Measurements from ENCODE around the gene CNNM1.

Gene CNNM1

GRCh38 chr10:99431190-99431760, 102.1 kb downstream of the CNNM1 start:
- DNase-seq = peak; percentile 68
- in situ Hi-C loops (cut with MboI; ENCODE audit: low pct_unique_long_range_greater_than_20kb, low sequenced_read_pairs) = loop anchor here (25.0 kb wide), 1 partner anchor 281 kb away; no protein-coding TSS in a partner anchor

GRCh38 chr10:99432047-99432446, 102.9 kb downstream of the CNNM1 start:
- no peak for DNase-seq
- in situ Hi-C loops (cut with MboI; ENCODE audit: low pct_unique_long_range_greater_than_20kb, low sequenced_read_pairs) = loop anchor here (25.0 kb wide), 1 partner anchor 280 kb away; no protein-coding TSS in a partner anchor

- in situ Hi-C loops (cut with MboI; ENCODE audit: low pct_unique_long_range_greater_than_20kb, low sequenced_read_pairs) = loop anchor here (25.0 kb wide), 1 partner anchor 279 kb away; no protein-coding TSS in a partner anchor
- no peak for DNase-seq
Observed at GRCh38 chr10:99432881-99433280, 103.7 kb downstream of the CNNM1 start.

- peak; percentile 15 for DNase-seq
- in situ Hi-C loops (cut with MboI; ENCODE audit: low pct_unique_long_range_greater_than_20kb, low sequenced_read_pairs) = loop anchor here (25.0 kb wide), 1 partner anchor 279 kb away; no protein-coding TSS in a partner anchor
Observed at GRCh38 chr10:99433378-99434020, 104.3 kb downstream of the CNNM1 start.

- peak; percentile 64 for DNase-seq
Observed at GRCh38 chr10:99435986-99436638, 107.0 kb downstream of the CNNM1 start.

GRCh38 chr10:99438890-99439289, 109.7 kb downstream of the CNNM1 start:
- no peak for DNase-seq
- in situ Hi-C loops (cut with MboI; ENCODE audit: low pct_unique_long_range_greater_than_20kb, low sequenced_read_pairs) = loop anchor here (25.0 kb wide), 1 partner anchor 273 kb away; no protein-coding TSS in a partner anchor

More at GRCh38 chr10:99435986-99436638, 107.0 kb downstream of the CNNM1 start:
- in situ Hi-C loops (cut with MboI; ENCODE audit: low pct_unique_long_range_greater_than_20kb, low sequenced_read_pairs) = loop anchor here (25.0 kb wide), 1 partner anchor 276 kb away; no protein-coding TSS in a partner anchor

GRCh38 chr10:99442394-99442793, 113.2 kb downstream of the CNNM1 start:
- DNase-seq = no peak
- in situ Hi-C loops (cut with MboI; ENCODE audit: low pct_unique_long_range_greater_than_20kb, low sequenced_read_pairs) = loop anchor here (25.0 kb wide), 1 partner anchor 270 kb away; no protein-coding TSS in a partner anchor

GRCh38 chr10:99443500-99443899, 114.3 kb downstream of the CNNM1 start:
- in situ Hi-C loops (cut with MboI; ENCODE audit: low pct_unique_long_range_greater_than_20kb, low sequenced_read_pairs) = loop anchor here (25.0 kb wide), 1 partner anchor 269 kb away; no protein-coding TSS in a partner anchor
- no peak for DNase-seq

Data from KBM-7 (cell line).